Stomach (tissue), 9 donors: Measurements from ENCODE around the gene YARS1. TPM values are rescaled to one million over a fixed set of nuclear protein-coding genes. Genes with fewer than 3 reads are reported as not detected.

Experiments used
- DNase-seq, 2 donors: peaks; one replicate each; pipeline versions ENCODE4 v3.0.0 to v3.0.0-alpha.2; 2013 to 2019
- H3K27ac ChIP-seq, 5 donors: fragments of 200-600 bp in 4 of 5; sonication (generic) in 4 of 5; one replicate each; pipeline ENCODE4 v1.5.1; 2013 to 2019; ENCODE audit warnings: mild to moderate bottlenecking in 1 of 5, moderate library complexity in 1 of 5
- H3K27me3 ChIP-seq, 3 donors: fragments of 200-600 bp; sonication (generic); one replicate each; pipeline ENCODE4 v1.5.1; 2017 to 2019; ENCODE audit warnings: mixed run types in 1 of 3
- H3K36me3 ChIP-seq, 4 donors: fragments of 200-600 bp; sonication (generic); 1 replicate in 3 of 4; 2 replicates in 1 of 4; pipeline ENCODE4 v1.5.1; 2016 to 2019
- H3K4me1 ChIP-seq, 4 donors: fragments of 200-600 bp; sonication (generic); one replicate each; pipeline ENCODE4 v1.5.1; 2016 to 2019
- H3K4me3 ChIP-seq, 4 donors: fragments of 200-600 bp; sonication (generic) in 3 of 4; one replicate each; pipeline ENCODE4 v1.5.1; 2016 to 2019; ENCODE audit warnings: mild to moderate bottlenecking in 1 of 4
- H3K9me3 ChIP-seq, 4 donors: fragments of 200-600 bp; sonication (generic); one replicate each; pipeline ENCODE4 v1.5.1; 2016 to 2019
- CTCF ChIP-seq, 7 experiments: fragments of 450-650 bp in 4 of 7; fragments of 200-600 bp in 3 of 7; sonication (generic) in 3 of 7; IDR thresholded peaks; one replicate each; pipeline ENCODE4 v1.5.1; 2016 to 2019; ENCODE audit warnings: antibody characterized with exemption in 7 of 7, control low read depth in 2 of 7, mild to moderate bottlenecking in 1 of 7
- EP300 ChIP-seq: sonication (generic); formaldehyde crosslinking; IDR thresholded peaks from one replicate; pipeline ENCODE4 v1.6.1; 2017; ENCODE audit warnings: antibody characterized with exemption
- POLR2A ChIP-seq, 4 donors: fragments of 450-650 bp; IDR thresholded peaks; one replicate each; pipeline ENCODE4 v1.6.1; 2016; ENCODE audit warnings: antibody characterized with exemption in 4 of 4, control low read depth in 2 of 4, mild to moderate bottlenecking in 1 of 4, moderate library complexity in 1 of 4
- POLR2AphosphoS5 ChIP-seq, 3 donors: sonication (generic); formaldehyde crosslinking; IDR thresholded peaks; one replicate each; pipeline ENCODE4 v1.6.1; 2016; ENCODE audit warnings: antibody characterized with exemption in 3 of 3
- WGBS, 5 donors: extraction: QIAGEN DNeasy Blood & Tissue Kit in 3 of 5; methylation state at CpG; one replicate each; pipeline versions ENCODE4 v1.1.5 to v1.1.7; 2013 to 2018; 5-methylcytosine and 5-hydroxymethylcytosine counted together
- intact Hi-C: fragments of 100-400 bp; cut with DNase I; formaldehyde crosslinking; loops from one replicate; pipeline ENCODE4 v1.15.1; 2023; ENCODE audit warnings: low total_unique reads
- polyA plus RNA-seq, 3 donors: library from polyadenylated mRNA; stranded (reverse); fragments of 200-250 nt; gene quantifications; one replicate each; pipeline ENCODE4 v1.2.3, GENCODE V29; 2013
- total RNA-seq, 5 donors: library from RNA; depleted of rRNA; stranded (reverse); fragments of >200 nt; gene quantifications; one replicate each; pipeline versions ENCODE4 v1.1.0 to v1.2.3, GENCODE V29; 2014 to 2016
- donor health status: healthy with polysubstance abuse.
- donor health status: Bipolar disorder and iron deficiency.
- donor health status: healthy.

Gene YARS1
- total and polyA plus RNA-seq, 8 donors = 26.9 to 99.1 (median 55.4) TPM

GRCh38 chr1:32813941-32814739, 3.0 kb downstream of the YARS1 start:
- intact Hi-C loops = no loop called here
- no peaks in the 10 kb centered on the region for H3K27me3 ChIP-seq
- no peak for DNase-seq

GRCh38 chr1:32811917-32812316, 5.2 kb downstream of the YARS1 start:
- H3K27ac ChIP-seq = peak overlapping the region in 1 of 5 donors; percentile 15
- peak in 1 of 2 donors; percentile 35 for DNase-seq
- no peaks in the 10 kb centered on the region for H3K27me3 ChIP-seq
- H3K4me1 ChIP-seq = peaks cover 29 to 81% (median 57%) of the 10 kb centered on the region in 4 donors
- TF ChIP-seq POLR2AphosphoS5 (IDR thresholded peaks at IDR 0.05) (no peak), POLR2A (IDR thresholded peaks at IDR 0.05) (no peak)
- no peak overlapping the region for H3K4me3 ChIP-seq
- no peaks in the 10 kb centered on the region for H3K9me3 ChIP-seq
- H3K36me3 ChIP-seq = peaks cover 13 to 44% (median 42%) of the 10 kb centered on the region in 4 donors
- WGBS, 5 donors = 68 to 84% (median 71%) methylated on average over 3 of the region's 3 CpGs
- intact Hi-C loops = no loop called here

More at GRCh38 chr1:32813941-32814739, 3.0 kb downstream of the YARS1 start:
- Histone ChIP-seq H3K4me1 (peaks cover 37 to 81% (median 66%) of the 10 kb centered on the region in 4 donors), H3K27ac (peak overlapping the region in 1 of 5 donors; percentile 30), H3K4me3 (no peak overlapping the region), H3K36me3 (peaks cover 7 to 22% (median 20%) of the 10 kb centered on the region in 4 donors), H3K9me3 (no peaks in the 10 kb centered on the region)
- WGBS, 5 donors = 74 to 86% (median 80%) methylated on average over 11 of the region's 11 CpGs
- TF ChIP-seq POLR2A (IDR thresholded peaks at IDR 0.05) = no peak
- no peak for TF ChIP-seq EP300
- TF ChIP-seq CTCF (IDR thresholded peaks at IDR 0.05) = no peak
- no peak for TF ChIP-seq POLR2AphosphoS5 (IDR thresholded peaks at IDR 0.05)

GRCh38 chr1:32811265-32811664, 5.9 kb downstream of the YARS1 start:
- no peak for TF ChIP-seq POLR2AphosphoS5 (IDR thresholded peaks at IDR 0.05)
- TF ChIP-seq CTCF (IDR thresholded peaks at IDR 0.05) = no peak
- TF ChIP-seq POLR2A (IDR thresholded peaks at IDR 0.05) = no peak
- no peak for TF ChIP-seq EP300
- no peak for DNase-seq
- H3K9me3 ChIP-seq = no peaks in the 10 kb centered on the region
- H3K36me3 ChIP-seq = peaks cover 14 to 50% (median 48%) of the 10 kb centered on the region in 4 donors
- H3K4me1 ChIP-seq = peaks cover 29 to 80% (median 55%) of the 10 kb centered on the region in 4 donors
- peak overlapping the region in 2 of 5 donors; percentile 15 to 23 for H3K27ac ChIP-seq
- WGBS, 5 donors = 45 to 65% (median 49%) methylated on average over 9 of the region's 9 CpGs
- intact Hi-C loops = no loop called here
- H3K4me3 ChIP-seq = no peak overlapping the region
- H3K27me3 ChIP-seq = no peaks in the 10 kb centered on the region

- intact Hi-C loops = no loop called here
- Histone ChIP-seq H3K27me3 (no peaks in the 10 kb centered on the region), H3K4me3 (no peak overlapping the region), H3K4me1 (peaks cover 25 to 70% (median 46%) of the 10 kb centered on the region in 4 donors), H3K36me3 (peaks cover 23 to 60% (median 58%) of the 10 kb centered on the region in 4 donors), H3K27ac (peak overlapping the region in 2 of 5 donors; percentile 7 to 23), H3K9me3 (no peaks in the 10 kb centered on the region)
- 62 to 81% (median 72%) methylated on average over 5 of the region's 5 CpGs for WGBS, 5 donors
- no peak for DNase-seq
- TF ChIP-seq POLR2A (IDR thresholded peaks at IDR 0.05) = no peak
- TF ChIP-seq EP300 = no peak
- no peak for TF ChIP-seq POLR2AphosphoS5 (IDR thresholded peaks at IDR 0.05)
- no peak for TF ChIP-seq CTCF (IDR thresholded peaks at IDR 0.05)
Observed at GRCh38 chr1:32810358-32810757, 6.8 kb downstream of the YARS1 start.

- no peak for DNase-seq
- Histone ChIP-seq H3K36me3 (peaks cover 25 to 73% (median 70%) of the 10 kb centered on the region in 4 donors), H3K27me3 (no peaks in the 10 kb centered on the region), H3K27ac (no peak overlapping the region), H3K4me1 (peaks cover 14 to 53% (median 29%) of the 10 kb centered on the region in 4 donors), H3K4me3 (no peak overlapping the region), H3K9me3 (no peaks in the 10 kb centered on the region)
- TF ChIP-seq EP300 (no peak), POLR2A (IDR thresholded peaks at IDR 0.05) (no peak), CTCF (IDR thresholded peaks at IDR 0.05) (no peak), POLR2AphosphoS5 (IDR thresholded peaks at IDR 0.05) (no peak)
- 75 to 88% (median 80%) methylated on average over 4 of the region's 4 CpGs for WGBS, 5 donors
- intact Hi-C loops = no loop called here
Observed at GRCh38 chr1:32808580-32808979, 8.6 kb downstream of the YARS1 start.
